NCI-H1694 (cell line): ENCODE measurements around the gene KCNQ4.

ENCODE experiments used
- DNase-seq: peaks from one replicate; lab custom pipeline; 2025; lab: John Stamatoyannopoulos, UW

Gene KCNQ4

GRCh38 chr1:40755067-40755466 is 28.5 kb upstream of the KCNQ4 start:
- no peak for DNase-seq

- no peak for DNase-seq
Measured at GRCh38 chr1:40756523-40756922, 27.1 kb upstream of the KCNQ4 start.

GRCh38 chr1:40757084-40757483 is 26.5 kb upstream of the KCNQ4 start:
- DNase-seq: no peak

- DNase-seq: no peak
Measured at GRCh38 chr1:40758004-40758403, 25.6 kb upstream of the KCNQ4 start.

GRCh38 chr1:40758578-40759343 is 24.8 kb upstream of the KCNQ4 start:
- no peak for DNase-seq

- no peak for DNase-seq
Measured at GRCh38 chr1:40760984-40761383, 22.6 kb upstream of the KCNQ4 start.

GRCh38 chr1:40762144-40762923 is 21.3 kb upstream of the KCNQ4 start:
- DNase-seq: no peak

GRCh38 chr1:40763742-40764532 is 19.6 kb upstream of the KCNQ4 start:
- DNase-seq: no peak

- no peak for DNase-seq
Measured at GRCh38 chr1:40764981-40765380, 18.6 kb upstream of the KCNQ4 start.

- peak; percentile 15 for DNase-seq
Measured at GRCh38 chr1:40766017-40766416, 17.6 kb upstream of the KCNQ4 start.

GRCh38 chr1:40766560-40766959 is 17.0 kb upstream of the KCNQ4 start:
- DNase-seq: no peak

GRCh38 chr1:40768146-40768990 is 15.2 kb upstream of the KCNQ4 start:
- DNase-seq: no peak

GRCh38 chr1:40769815-40770214 is 13.8 kb upstream of the KCNQ4 start:
- peak; percentile 33 for DNase-seq

- no peak for DNase-seq
Measured at GRCh38 chr1:40770296-40771070, 13.1 kb upstream of the KCNQ4 start.

GRCh38 chr1:40772146-40772955 is 11.2 kb upstream of the KCNQ4 start:
- no peak for DNase-seq

- no peak for DNase-seq
Measured at GRCh38 chr1:40773748-40774265, 9.8 kb upstream of the KCNQ4 start.

GRCh38 chr1:40774266-40774998 is 9.2 kb upstream of the KCNQ4 start:
- no peak for DNase-seq

GRCh38 chr1:40776236-40777072 is 7.1 kb upstream of the KCNQ4 start:
- no peak for DNase-seq
